OCI-LY1 (cell line): ENCODE results near the gene LCN12.

Experiments used
- H2AFZ ChIP-seq: fragments of 200-600 bp; sonication (generic), shearing (Covaris generic); 2 replicates; pipeline ENCODE4 v1.6.0; 2014; ENCODE audit warnings: antibody characterized with exemption, mild to moderate bottlenecking, low read length
- H3F3A ChIP-seq: fragments of 200-600 bp; sonication (generic), shearing (Covaris generic); 2 replicates; pipeline ENCODE4 v1.6.0; 2014; ENCODE audit warnings: mild to moderate bottlenecking, antibody characterized with exemption, low read length, moderate library complexity; ENCODE audit not compliant: insufficient read depth
- H3K27ac ChIP-seq: fragments of 200-600 bp; sonication (generic); 2 replicates; pipeline ENCODE4 v1.5.1; 2014; ENCODE audit warnings: low read length, mixed run types, mild to moderate bottlenecking, low read depth; ENCODE audit not compliant: poor library complexity, severe bottlenecking
- H3K27me3 ChIP-seq: fragments of 200-600 bp; sonication (generic); 2 replicates; pipeline ENCODE4 v1.6.0; 2014; ENCODE audit warnings: antibody characterized with exemption, mild to moderate bottlenecking, low read length, moderate library complexity; ENCODE audit not compliant: insufficient read depth
- H3K36me3 ChIP-seq: fragments of 200-600 bp; sonication (generic); 2 replicates; pipeline ENCODE4 v1.6.1; 2014; ENCODE audit warnings: mild to moderate bottlenecking, antibody characterized with exemption, low read length, moderate library complexity, mixed read lengths; ENCODE audit not compliant: insufficient read depth
- H3K4me1 ChIP-seq: fragments of 200-600 bp; sonication (generic); 2 replicates; pipeline ENCODE4 v1.5.1; 2014; ENCODE audit warnings: mild to moderate bottlenecking, low read length, moderate library complexity; ENCODE audit not compliant: insufficient read depth, severe bottlenecking
- H3K4me2 ChIP-seq: fragments of 200-600 bp; sonication (generic), shearing (Covaris generic); 2 replicates; pipeline ENCODE4 v1.6.1; 2014; ENCODE audit warnings: low read length
- H3K4me3 ChIP-seq: fragments of 200-600 bp; sonication (generic); 2 replicates; pipeline ENCODE4 v1.5.1; 2014; ENCODE audit warnings: low read length, low read depth, mild to moderate bottlenecking, mixed read lengths; ENCODE audit not compliant: poor library complexity, severe bottlenecking
- H3K79me2 ChIP-seq: fragments of 200-600 bp; shearing (Covaris generic); 2 replicates; pipeline ENCODE4 v1.6.1; 2016; ENCODE audit warnings: mixed run types, low read length, mixed read lengths; ENCODE audit not compliant: insufficient read depth
- H3K9ac ChIP-seq: fragments of 200-600 bp; sonication (generic), shearing (Covaris generic); 2 replicates; pipeline ENCODE4 v1.6.1; 2014; ENCODE audit warnings: mild to moderate bottlenecking, low read length, mixed read lengths
- H3K9me2 ChIP-seq: fragments of 200-600 bp; sonication (generic), shearing (Covaris generic); 2 replicates; pipeline ENCODE4 v1.6.1; 2014; ENCODE audit warnings: low read depth, mild to moderate bottlenecking, low read length, mixed read lengths
- H3K9me3 ChIP-seq: fragments of 200-600 bp; shearing (Covaris generic); 2 replicates; pipeline ENCODE4 v1.6.1; 2014; ENCODE audit warnings: low read length, mixed read lengths
- H4K20me1 ChIP-seq: fragments of 200-600 bp; sonication (generic), shearing (Covaris generic); 2 replicates; pipeline ENCODE4 v1.6.0; 2016; ENCODE audit warnings: mild to moderate bottlenecking, low read length; ENCODE audit not compliant: insufficient read depth
- CTCF ChIP-seq: fragments of 200-600 bp; sonication (generic), shearing (Covaris generic); IDR thresholded peaks from 2 replicates; pipeline ENCODE4 v1.5.1; 2017; ENCODE audit warnings: mild to moderate bottlenecking, antibody characterized with exemption, low read length, moderate library complexity, mixed read lengths
- EZH2 ChIP-seq: fragments of 200-600 bp; sonication (generic), shearing (Covaris generic); IDR thresholded peaks from 2 replicates; pipeline ENCODE4 v1.8.0; 2017; ENCODE audit warnings: borderline replicate concordance, mixed run types, mild to moderate bottlenecking, antibody characterized with exemption, low read length, moderate library complexity, mixed read lengths

LCN12 gene

DNA sequence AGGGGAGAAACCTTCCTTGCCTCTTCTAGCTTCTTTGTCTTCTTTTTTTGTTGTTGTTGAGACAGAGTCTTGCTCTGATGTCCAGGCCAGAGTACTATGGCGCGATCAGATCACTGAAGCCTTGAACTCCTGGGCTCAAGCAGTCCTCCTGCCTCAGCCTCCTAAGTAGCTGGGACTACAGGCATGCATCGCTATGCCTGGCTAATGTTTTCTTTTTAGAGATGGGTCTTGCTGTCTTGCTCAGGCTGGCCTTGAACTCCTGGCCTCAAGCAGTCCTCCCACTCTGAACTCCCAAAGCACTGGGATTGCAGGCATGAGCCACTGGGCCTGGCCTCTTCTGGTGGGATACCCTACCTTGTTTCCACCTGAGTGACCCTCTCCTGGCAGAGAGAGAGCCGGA is 36.8 kb downstream of the LCN12 start:
- Histone ChIP-seq H3K79me2 (no peaks in the 10 kb centered on the region), H3K27ac (no peak overlapping the region), H3K9me2 (no peaks in the 10 kb centered on the region), H3K36me3 (no peaks in the 10 kb centered on the region; the same call in 1 of the 2 replicates), H3K9me3 (no peaks in the 10 kb centered on the region), H3F3A (no peaks in the 10 kb centered on the region), H2AFZ (no peak overlapping the region), H3K9ac (no peak overlapping the region), H4K20me1 (no peaks in the 10 kb centered on the region), H3K4me2 (no peak overlapping the region), H3K4me1 (peaks cover 12% of the 10 kb centered on the region), H3K4me3 (no peak overlapping the region), H3K27me3 (peaks cover 17% of the 10 kb centered on the region; the same call in 1 of the 2 replicates)
- no peak for TF ChIP-seq CTCF
- TF ChIP-seq EZH2: no peak

DNA sequence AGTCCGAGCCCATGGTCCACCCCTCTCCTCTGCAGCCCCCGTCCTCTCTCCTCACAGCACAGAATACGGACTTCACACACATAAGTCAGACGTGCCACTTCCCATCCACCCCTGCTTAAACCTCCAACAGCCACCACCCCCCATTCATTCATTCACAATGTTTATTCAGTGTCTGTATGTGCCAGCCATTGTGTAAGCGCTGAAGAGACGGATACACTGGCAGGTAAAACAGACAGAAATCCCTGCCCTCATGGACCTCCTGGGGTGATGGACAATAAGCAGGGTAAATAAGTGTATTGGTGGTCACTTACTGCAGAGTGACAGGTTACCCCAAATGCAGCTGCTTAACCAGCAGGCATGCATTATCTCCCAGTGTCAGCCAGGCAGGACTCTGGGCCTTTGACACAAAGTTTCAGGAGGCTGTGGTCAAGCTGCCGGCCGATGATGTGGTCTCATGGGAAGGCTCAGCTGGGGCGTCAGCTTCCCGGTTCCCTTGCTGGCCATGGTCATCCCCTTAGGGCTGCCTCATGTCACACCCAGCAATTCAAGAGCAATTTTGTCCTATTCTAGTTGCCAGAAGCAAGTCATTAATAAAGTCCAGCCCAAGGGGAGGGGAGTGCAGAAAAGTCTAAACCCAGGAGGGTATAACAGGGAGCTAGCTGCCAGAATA is 38.3 kb downstream of the LCN12 start:
- no peaks in the 10 kb centered on the region for H3K9me3 ChIP-seq
- H3K36me3 ChIP-seq: no peaks in the 10 kb centered on the region; the same call in 1 of the 2 replicates
- no peaks in the 10 kb centered on the region for H4K20me1 ChIP-seq
- H3K4me3 ChIP-seq: no peak overlapping the region
- H3F3A ChIP-seq: no peaks in the 10 kb centered on the region
- H3K27me3 ChIP-seq: peaks cover 17% of the 10 kb centered on the region; the same call in 1 of the 2 replicates
- TF ChIP-seq EZH2 (no peak), CTCF (no peak)
- H3K4me1 ChIP-seq: peaks cover 12% of the 10 kb centered on the region
- no peaks in the 10 kb centered on the region for H3K79me2 ChIP-seq
- no peak overlapping the region for H3K27ac ChIP-seq
- no peak overlapping the region for H2AFZ ChIP-seq
- H3K9me2 ChIP-seq: no peaks in the 10 kb centered on the region
- H3K4me2 ChIP-seq: no peak overlapping the region
- H3K9ac ChIP-seq: no peak overlapping the region

DNA sequence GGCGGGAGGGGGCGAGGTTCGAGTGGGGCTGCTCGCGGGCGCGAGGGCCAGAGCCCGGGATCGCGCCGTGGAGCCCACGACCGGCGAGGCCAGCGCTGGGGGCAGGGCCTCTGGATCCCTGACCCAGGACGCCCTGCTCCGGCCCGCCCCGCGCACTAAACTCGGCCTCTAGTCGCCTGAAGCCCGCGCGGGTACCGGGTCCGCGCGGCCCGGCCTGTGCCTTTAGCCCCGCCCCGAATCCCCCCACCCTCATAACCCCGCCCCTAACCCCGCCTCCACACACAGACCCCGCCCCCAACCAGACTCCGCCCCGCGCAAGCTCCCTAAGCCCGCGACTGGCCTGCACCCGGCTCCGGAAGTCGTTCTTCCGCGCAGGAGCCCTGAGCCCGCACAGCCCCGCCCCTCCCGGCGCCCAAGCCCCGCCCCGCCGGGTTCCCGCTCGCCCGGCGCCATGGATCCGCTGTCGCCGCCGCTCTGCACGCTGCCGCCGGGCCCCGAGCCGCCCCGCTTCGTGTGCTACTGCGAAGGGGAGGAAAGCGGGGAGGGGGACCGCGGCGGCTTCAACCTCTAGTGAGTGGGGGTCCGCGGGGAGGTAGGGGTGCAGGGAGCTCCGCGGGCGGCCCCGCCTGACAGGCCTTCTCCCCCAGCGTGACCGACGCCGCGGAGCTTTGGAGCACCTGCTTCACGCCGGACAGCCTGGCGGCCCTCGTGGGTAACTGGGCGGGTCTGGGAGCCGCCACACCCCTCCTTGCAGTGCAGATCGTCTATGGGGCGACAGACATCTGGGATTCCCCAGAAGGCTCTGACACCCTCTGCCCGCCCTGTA is 40.1 kb downstream of the LCN12 start, which contains the start of gene PAXX:
PAXX (plus strand) TSS at position 430 of the 826 bp plus-strand sequence; CDS start at position 452, 22 bp downstream.
- Histone ChIP-seq H4K20me1 (no peaks in the 10 kb centered on the region), H2AFZ (no peak within 1 kb of the TSS), H3K27ac (peak within 1 kb of the TSS; percentile 16), H3K9ac (peak within 1 kb of the TSS; percentile 73), H3K4me2 (peak within 1 kb of the TSS; percentile 94), H3K36me3 (no peaks in the 10 kb centered on the region; the same call in 1 of the 2 replicates), H3K27me3 (peaks cover 15% of the 10 kb centered on the region; the same call in 1 of the 2 replicates), H3K9me2 (no peaks in the 10 kb centered on the region), H3K4me1 (peaks cover 20% of the 10 kb centered on the region), H3F3A (no peaks in the 10 kb centered on the region), H3K79me2 (no peaks in the 10 kb centered on the region), H3K4me3 (peak within 1 kb of the TSS; percentile 85), H3K9me3 (no peaks in the 10 kb centered on the region)
- TF ChIP-seq CTCF: no peak
- no peak for TF ChIP-seq EZH2
